NCI-H1105 (cell line): Measurements from ENCODE around the gene TH.

Source experiments
- DNase-seq: peaks from one replicate; lab custom pipeline; 2025; lab: John Stamatoyannopoulos, UW

Gene TH

DNA sequence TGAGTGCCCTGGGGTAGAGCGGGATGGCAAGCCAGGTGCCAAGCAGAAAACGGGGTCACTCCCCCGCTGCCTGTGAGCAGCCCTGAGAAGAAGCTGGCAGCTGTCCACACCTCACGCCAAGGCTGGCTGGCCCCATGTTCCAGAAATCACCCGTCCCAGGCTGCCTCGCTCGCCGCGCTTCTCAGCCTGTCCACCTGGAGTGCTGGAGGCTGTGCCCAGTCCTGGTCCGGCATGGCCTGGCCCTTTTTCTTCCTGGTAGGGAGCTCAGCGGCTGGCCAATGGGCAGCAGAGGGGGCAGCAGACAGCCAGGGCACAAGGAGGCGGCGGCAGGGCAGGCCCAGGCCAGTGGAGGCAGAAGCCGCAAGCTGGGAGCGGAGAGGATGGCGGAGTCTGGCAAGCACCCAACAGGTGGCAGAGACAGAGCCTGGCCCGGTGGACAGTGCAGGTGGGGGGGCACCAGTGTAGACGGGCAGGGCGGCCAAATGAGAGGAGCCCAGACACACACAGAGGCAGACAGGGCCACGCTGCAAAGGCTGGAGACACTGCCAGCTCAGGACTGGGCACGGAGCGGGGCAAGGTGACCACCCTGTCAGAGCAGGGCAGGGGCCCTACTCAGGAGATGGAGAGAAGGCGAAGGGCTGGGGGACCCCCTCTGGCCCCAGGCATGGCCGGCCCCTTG, 37.2 kb upstream of the TH start:
- DNase-seq, result peak; percentile 89

DNA sequence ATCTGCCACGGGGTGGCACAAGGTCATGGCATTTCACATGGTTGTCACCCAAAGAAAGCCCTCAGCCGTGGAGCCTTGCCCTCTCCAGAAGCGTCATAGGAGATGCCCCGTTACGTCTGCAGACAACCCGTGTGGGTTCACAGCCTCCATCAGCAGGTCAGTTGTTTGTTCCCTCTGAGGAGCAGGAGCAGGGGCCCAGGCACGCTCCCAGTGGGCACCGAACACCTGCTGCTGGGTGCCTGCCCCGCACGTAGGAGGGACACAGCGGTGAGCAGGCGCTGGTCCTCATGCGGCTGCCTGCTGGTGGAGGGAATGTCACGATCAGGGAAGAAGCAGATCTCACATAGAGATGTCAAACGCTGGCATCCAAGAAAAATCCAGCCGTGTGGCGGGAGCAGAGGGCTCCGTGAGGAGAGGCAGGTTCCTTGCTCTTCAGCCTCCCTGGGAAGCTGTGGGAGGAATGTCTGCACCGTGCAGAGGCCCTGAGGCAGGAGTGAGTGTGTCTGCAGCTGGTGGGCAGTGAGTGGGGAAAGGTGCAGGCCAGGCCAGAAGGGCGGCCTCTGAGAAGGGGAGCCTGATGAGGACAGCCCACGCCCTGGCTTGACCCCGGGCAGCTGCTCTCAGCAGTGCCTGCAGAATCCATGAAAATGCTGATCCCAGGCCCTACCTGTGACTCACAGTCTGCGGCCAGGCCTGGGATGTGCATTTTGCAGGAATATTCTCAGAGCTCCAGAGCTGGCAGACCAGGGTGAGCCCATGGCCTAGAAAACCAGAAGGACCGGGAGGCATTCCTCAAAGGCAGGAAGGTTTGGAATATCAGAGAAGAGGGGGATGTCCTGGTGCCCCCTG, 36.4 kb upstream of the TH start:
- DNase-seq, result no peak

DNA sequence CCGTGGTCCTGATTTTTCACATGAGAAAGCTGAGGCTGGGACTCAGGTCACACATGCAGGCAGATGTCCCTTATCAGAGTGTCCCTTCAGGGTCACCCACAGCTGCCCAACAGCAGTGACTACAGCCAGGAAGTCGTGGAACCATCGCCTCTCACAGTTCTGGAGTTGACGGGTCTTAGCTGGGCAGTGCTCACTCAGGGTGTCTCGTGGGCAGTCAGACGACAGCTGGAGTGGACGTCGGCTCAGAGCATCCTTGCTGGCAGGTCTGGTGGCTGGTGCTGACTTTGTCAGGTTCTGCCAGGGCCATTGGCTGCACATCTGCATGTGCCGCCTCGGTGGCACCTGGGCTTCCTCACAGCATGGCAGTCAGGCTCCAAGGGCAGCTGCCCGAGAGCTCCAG, 35.6 kb upstream of the TH start:
- DNase-seq, result no peak

DNA sequence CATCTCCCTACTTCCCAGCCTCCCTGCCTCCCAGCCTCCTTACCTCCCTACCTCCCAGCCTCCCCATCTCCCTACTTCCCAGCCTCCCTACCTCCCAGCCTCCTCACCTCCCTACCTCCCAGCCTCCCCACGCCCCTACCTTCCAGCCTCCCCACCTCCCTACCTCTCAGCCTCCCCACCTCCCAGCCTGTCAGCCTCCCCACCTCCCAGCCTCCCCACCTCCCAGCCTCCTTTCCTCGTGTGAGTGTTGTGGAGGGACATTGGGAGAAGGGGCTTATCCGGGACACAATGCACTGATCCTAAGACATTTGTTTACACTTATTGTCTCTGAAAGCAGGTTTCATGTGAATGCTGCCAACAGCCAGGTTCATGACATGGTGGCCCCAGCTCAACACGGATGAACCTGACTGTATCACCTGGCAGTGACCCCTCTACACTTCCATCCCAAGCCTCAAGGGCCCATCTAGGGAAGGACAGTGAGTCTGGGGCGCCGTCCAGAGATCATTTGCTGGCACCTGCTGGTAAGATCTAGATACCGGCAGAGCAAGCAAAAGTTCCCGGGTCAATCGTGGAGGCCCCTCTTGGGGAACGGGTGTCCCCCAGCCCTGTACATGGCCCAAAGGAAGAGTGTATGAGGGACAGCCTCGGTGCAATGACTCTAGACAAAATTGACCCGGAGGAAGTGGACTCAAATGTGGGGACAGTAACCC, 34.5 kb upstream of the TH start:
- no peak for DNase-seq

DNA sequence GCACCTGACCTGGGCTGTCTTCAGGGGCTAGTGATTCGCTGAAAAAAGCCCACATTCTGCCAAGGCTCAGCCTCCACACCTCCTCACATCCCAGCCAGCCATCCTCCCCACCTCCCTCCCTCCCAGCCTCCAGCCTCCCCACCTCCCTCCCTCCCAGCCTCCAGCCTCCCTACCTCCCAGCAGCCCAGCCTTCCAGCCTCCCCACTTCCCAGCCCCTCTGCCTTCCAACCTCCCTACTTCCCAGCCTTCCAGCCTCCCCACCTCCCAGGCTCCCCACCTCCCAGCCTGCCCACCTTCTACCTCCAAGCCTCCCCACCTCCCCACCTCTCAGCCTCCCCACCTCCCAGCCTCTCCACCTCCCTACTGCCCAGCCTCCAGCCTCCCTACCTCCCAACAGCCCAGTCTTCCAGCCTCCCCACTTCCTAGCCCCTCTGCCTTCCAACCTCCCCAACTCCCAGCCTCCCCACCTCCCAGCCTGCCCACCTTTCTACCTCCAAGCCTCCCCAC, 33.7 kb upstream of the TH start:
- DNase-seq, result no peak

DNA sequence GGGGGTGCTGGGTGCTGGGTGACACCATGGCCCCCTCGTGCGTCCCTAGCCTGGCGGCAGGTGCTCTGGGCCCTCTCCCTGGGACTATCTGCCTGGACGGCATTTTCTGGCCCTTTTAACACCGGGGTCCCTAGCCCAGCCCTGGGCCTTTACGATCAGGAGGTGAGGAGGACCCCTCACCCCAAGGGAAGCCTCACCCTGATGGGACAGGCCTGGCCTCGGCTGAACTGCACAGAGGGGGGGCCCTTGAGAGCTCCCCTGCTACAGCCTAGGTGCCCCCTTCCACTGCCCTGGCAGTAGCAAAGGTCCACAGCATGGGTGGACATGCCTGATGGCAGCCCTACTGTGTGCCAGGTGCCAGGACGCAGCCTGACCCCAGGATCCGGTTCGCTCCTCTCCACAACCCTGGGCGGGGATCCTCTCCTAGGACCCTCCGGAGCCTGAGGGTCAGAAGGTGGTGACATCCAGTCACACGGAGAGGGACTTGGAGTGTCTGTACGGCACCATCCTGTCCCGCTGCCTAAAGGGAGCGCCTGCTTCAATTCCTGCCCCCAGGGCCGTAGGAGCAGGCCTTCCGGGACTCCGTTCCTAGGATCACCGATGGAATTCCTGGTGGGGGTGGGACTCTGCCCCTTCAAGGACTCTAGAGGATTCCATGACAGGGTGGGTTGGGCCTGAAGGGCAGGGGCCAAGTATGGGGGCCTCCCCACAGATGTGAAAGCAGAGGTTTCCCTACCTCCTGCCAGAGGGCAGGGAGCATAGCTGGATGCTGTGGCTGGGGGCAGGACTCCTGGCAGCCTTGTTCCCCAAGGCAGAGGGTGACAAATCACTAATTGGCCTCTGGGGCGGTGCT, 33.0 kb upstream of the TH start:
- DNase-seq, result no peak

DNA sequence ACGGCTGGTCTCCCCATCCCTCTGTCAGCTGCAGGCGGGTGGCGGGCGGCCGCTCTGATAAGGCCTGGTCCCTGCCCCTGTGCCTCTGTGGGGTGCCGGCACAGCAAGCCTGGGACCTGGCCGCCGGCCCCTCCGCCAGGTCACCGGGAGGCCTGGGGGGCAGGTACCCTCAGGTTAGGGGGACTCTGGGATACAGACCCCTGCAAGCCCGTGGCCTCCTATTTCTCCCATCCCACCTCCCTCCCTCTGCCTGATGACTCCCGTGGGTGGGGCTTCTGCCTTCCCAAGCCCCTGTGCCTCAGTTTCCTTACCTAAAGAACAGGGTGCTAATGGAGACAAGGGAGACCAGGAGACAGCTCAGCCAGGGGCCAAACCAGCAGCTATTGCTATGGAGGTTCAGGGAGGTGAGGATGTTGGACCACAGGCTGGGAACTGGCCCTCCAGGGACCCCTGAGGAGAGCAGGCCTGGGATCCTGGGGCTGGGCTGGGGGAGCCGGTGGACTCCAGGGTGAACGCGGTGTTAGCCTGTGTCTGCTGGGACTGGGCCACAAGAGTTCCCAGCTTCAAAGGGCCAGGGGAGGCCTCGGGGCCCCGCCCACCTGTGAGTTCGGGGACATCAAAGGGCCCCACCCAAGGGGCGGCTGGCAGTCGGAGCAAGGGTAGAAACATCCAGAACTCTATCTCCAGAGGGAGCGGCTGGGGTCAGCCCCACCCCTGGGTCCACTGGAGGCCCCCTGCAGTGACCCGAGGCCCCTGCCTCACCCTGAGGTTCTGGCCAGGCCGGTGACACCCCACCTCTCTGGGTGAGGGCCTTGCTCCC, 32.0 kb upstream of the TH start:
- no peak for DNase-seq

DNA sequence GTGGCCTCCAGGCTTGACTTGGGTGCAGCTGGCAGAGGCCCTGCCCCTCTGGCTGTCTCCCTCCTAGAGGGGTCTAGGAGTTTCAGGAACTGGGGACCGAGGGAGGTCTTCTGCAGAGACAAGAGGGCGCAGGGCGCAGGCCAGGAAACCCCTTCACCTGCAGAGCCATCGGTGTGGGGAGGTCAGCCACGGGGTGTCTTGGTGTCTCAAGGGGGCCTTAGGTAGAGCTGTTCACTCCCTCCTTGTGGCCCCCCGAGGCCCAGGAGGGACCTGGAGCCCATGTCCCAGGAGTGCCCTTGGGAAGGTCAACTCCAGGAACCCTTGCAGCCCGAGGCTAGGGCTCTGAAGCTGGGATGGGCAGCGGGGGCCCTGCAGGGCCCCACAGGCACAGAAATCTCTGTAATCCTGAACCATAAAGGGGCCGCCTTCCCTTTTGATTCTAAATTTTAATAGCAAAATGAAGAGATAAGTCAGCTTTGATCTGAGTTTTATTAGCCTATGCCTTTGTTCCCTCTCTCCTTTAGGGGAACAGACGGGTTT, 31.4 kb upstream of the TH start:
- DNase-seq, result no peak

DNA sequence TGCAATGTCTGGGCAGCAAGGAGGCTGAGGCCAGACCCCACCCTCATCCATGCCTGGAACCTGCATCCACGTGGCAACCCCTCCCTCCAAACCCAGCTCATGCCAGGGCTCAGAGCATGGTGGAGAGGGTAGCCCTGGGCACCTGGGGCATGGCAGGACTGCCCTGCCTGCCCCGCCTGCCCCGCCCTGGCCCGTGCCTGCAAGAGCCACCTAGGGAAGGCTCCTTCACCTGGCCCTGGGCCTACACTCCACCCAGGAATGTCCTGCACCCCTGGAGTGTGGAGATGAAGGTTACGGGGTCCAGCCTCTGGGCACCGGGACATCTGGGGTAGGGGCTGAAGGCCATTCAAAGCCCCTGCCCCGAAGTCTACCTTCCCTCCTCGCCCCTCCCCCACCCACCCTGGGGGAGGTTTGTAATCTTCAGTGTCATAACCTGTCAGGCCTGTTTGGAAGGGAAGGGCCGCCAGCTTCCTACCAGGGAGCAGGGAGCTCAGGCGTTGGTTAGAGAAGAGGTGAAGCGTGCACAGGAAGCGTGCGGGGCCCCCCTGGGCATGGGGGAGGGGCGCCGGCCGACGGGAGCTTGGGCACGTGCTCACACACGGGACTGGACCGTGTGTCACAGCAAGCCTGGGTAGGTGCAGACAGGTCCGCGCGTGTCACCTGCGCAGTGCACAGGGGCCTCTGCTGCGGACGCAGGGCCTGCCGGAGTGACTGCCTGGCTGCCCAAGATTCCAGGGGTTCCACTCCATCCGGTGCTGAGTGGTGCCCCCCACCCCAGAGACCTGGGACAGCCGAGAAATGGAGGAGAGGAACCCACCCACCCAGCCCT, 30.7 kb upstream of the TH start:
- no peak for DNase-seq

DNA sequence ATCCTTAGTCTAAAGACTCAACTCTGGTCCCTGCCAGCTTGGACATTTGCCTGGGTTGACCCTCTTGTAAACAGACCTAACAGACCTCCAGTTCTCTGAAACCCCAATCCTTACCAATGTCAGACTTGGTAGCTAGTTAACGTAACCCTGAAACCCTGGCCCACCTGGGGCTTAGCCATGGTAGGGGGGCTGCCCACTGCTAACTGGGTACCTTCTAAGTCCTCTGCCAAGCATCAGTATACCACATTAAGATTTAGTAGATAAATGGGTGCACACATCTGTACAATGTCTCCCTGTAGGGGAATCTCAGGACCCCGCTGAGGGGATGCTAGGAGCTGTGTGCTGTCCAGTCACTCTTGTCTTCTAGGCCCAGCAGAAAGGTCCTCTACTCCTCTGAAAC, 29.9 kb upstream of the TH start:
- DNase-seq, result no peak

DNA sequence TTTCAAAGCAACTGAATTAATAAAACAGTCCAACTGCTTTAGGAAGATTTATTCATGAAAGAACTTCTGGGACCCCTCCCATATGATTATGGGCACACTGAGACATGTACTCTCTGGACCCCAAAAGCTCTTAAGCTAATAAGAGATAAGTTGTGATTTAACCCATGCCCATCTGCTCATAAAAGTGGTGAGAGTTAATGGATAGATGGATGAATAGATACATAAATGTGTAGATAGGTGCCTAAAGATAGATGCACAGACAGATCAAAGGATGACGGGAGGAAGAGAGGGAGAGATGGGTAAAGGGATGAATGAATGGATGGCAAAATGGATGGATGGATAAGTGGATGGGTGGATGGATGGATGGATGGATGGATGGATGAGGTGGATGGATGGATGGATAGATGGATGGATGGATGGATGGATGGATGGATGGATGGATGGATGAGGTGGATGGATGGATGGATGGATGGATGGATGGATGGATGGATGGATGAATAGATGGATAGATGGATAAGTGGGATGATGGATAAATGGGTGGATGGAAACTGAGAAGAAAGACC, 29.4 kb upstream of the TH start:
- no peak for DNase-seq

DNA sequence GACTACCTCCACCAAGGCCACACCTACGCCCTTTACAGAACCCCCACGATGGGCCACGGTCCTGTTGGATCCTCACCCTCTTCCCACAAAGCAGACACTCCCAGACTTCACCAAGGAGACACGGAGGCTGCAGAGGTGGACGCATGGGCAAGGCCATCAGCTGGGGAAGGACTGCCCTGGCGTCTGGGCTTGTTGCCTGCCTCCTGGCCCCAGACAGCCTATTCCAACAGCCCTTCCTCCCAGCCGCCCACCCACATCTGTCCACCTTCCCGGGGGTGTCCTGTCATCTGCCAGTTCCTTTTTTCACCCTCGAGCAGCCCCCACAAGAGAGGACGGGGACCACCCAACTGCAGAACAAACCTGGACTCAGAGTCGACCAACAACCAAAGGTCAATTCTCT, 28.9 kb upstream of the TH start:
- DNase-seq, result no peak

DNA sequence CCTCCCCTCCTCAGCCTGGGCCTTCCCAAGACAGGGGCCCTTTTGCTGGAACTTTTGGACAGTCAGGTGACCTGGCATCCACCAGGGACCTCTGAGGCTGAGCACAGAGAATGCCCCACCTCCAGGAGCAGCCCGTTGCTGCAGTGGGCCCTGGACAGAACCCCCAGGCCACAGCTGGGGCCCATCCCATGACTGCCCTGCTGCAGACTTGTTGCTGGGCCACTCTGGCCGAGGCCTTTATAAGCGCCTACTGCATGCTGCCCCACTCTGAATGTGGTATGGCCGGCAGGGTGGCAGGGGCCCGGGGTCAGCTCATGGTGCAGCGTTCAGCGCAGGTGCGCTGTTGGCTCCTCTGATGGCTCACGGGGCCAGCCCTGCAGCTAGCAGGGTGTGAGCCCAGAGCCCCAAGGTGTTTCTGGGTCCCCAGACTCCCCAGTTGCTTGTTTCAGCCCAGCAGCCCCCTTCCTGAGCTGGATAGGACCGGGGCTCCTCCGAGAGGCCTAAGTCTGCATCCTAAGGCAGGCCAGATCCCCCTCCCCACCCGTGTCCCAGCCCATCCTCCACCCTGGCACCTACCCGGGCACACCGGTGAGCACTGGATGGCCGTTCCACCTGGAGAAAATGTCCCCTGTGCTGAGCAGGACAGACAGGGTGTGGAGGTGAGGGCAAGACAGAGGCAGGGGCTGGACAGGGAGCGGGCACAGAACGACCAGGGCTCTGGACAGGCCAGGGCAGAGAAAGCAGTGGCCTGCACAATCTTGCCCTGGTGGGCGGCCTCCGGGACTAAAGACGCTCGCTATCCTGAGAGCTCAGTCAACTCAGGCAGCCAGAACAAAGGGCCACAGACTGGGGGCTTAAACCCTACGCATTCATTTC, 28.1 kb upstream of the TH start:
- DNase-seq, result no peak

DNA sequence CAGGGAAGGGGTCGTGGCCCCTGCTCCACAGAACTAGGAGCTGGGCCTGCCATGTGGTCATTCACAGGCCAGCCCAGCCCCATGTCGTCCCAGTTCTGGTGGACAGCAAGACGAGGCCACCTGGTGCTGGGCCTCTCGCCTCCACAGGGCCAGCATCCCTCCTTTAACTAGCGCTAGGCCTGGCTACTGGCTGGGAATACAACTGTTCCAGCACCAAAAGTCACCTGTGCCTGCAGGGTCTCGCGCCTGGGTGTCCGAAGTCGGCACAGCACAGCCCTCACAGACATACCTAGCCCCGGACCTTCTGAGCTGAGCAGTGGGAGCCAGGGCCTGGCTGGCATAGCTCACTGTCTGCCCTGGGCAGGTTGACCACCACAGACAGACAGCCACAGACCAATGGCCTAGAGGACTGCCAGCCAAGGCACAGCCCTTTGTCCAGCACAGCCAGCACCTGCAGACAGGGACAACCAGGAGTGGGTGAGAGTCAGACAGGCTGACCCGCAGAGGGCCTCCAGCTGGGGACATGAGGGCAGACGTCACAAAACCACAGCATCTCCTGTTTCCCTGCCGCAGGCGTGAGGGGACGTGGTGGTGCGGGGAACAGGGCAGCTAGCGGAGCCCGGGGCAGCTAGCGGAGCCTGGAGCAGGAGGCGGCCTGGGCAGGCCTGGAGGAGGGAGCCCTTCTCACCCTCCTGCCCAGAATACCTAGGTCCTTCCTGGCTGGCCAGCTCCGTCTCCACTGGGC, 27.2 kb upstream of the TH start:
- no peak for DNase-seq

DNA sequence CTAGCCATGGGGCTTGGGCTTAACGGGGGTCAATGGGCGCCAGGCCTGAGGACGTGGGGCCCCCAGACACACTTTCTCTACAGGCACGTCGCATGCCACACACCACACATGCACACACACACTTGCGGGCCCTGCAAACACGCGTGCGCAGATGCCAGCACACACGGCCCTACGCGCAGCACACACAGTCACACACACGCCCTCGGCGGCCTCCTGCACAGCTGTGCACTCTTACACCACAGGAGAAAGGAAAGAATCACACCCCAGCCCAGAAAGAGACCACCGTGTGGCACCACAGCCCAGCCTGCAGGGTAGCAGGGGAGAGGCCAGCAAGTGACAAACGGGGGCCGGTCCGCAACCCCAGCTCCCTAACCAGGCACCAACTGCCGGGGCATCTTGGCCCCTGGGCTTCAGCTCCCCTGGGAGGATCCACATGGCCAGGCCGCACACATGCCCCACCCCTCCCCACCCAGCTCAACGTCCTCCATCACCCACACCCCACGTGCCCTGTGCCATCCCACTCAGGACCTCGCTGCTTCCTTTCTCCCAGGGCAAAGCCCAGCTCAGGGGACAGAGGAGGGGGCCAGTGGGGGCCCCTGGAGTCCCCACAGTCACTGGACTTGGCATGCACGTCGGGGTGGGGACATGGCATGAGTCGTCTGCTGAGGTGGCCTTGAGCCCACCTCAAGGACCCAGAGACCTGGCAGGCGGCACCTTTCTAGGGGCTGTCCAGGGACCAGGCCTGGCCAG, 26.3 kb upstream of the TH start:
- DNase-seq, result no peak

DNA sequence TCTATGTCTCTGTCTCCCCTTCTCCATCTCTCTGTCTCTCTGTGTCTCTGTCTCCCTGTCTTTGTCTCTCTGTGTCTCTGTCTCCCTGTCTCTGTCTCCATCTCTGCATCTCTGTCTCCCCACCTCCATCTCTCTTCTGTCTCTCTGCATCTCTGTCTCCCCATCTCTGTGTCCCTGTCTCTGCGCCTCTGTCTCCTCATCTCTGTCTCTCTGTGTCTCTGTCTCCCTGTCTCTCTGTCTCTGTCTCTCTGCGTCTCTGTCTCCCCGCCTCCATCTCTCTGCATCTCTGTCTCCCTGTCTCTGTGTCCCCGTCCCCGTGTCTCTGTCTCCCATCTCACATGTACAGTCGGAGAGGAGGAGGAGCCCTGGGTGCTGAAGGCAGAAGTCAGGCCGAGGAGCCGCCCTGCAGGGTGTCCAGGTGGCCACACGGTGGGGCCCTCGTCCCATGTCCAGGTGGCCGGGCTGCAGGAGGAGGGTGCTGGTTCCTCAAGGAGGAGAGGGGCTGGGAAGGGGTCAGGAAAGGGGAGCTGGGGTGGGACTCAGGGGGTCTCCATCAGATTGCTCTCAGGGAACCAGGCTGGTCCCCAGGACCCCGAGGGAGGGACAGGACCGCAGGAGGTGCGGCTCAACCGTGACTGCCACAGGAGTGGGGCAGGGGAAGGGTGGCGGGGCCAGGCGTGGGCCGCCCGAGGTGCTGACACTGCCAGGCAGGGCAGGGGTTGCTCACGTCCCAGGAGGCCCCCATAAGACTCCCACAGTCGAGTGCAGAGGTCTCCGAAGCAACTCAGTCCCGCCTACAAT, 25.6 kb upstream of the TH start:
- peak; percentile 79 for DNase-seq
